Loucy (cell line): ENCODE data around the gene MRPL20.

Experiments used
- H2AFZ ChIP-seq: fragments of 200-600 bp; sonication (generic); 2 replicates; pipeline ENCODE4 v1.6.0; 2016; ENCODE audit warnings: antibody characterized with exemption, mild to moderate bottlenecking, low read length, moderate library complexity
- H3F3A ChIP-seq: fragments of 200-600 bp; 2 replicates; pipeline ENCODE4 v1.6.0; 2016; ENCODE audit warnings: antibody characterized with exemption, low read depth, mild to moderate bottlenecking
- H3K27me3 ChIP-seq: fragments of 200-600 bp; sonication (generic); 2 replicates; pipeline ENCODE4 v1.6.1; 2014; ENCODE audit warnings: low read length, mild to moderate bottlenecking; ENCODE audit not compliant: insufficient read depth, poor library complexity, severe bottlenecking
- H3K36me3 ChIP-seq: fragments of 200-600 bp; sonication (generic); 2 replicates; pipeline ENCODE4 v1.6.1; 2016; ENCODE audit warnings: low read length; ENCODE audit not compliant: insufficient read depth
- H3K4me1 ChIP-seq: fragments of 200-600 bp; sonication (generic); 2 replicates; pipeline ENCODE4 v1.5.1; 2014; ENCODE audit warnings: low read length, mild to moderate bottlenecking; ENCODE audit not compliant: insufficient read depth, poor library complexity, severe bottlenecking
- H3K4me2 ChIP-seq: fragments of 200-600 bp; sonication (generic); 2 replicates; pipeline ENCODE4 v1.6.0; 2014; ENCODE audit warnings: antibody characterized with exemption, low read length, low read depth, mild to moderate bottlenecking; ENCODE audit not compliant: poor library complexity, severe bottlenecking
- H3K4me3 ChIP-seq: fragments of 200-600 bp; sonication (generic); 2 replicates; pipeline ENCODE4 v1.5.1; 2014; ENCODE audit warnings: low read length, mild to moderate bottlenecking, mixed read lengths; ENCODE audit not compliant: poor library complexity, severe bottlenecking
- H3K79me2 ChIP-seq: fragments of 200-600 bp; sonication (generic); 2 replicates; pipeline ENCODE4 v1.6.1; 2014; ENCODE audit warnings: low read length; ENCODE audit not compliant: insufficient read depth
- H3K9ac ChIP-seq: fragments of 200-600 bp; sonication (generic); 2 replicates; pipeline ENCODE4 v1.6.0; 2014; ENCODE audit warnings: mild to moderate bottlenecking, low read depth, low read length, moderate library complexity; ENCODE audit not compliant: poor library complexity, severe bottlenecking
- H3K9me2 ChIP-seq: fragments of 200-600 bp; sonication (generic); replicated peaks from 2 replicates; pipeline ENCODE4 v1.6.1; 2016; ENCODE audit warnings: low read depth, low read length, mixed read lengths
- H3K9me3 ChIP-seq: fragments of 200-600 bp; sonication (generic); 2 replicates; pipeline ENCODE4 v1.6.1; 2014; ENCODE audit warnings: mild to moderate bottlenecking, antibody characterized with exemption, low read length, low read depth; ENCODE audit not compliant: insufficient read depth
- H4K20me1 ChIP-seq: fragments of 200-600 bp; sonication (generic); 2 replicates; pipeline ENCODE4 v1.6.0; 2014; ENCODE audit warnings: antibody characterized with exemption, low read length, mild to moderate bottlenecking; ENCODE audit not compliant: insufficient read depth, poor library complexity, severe bottlenecking
- EZH2phosphoT487 ChIP-seq: fragments of 200-600 bp; IDR thresholded peaks from 2 replicates; pipeline ENCODE4 v1.6.1; 2018; ENCODE audit warnings: antibody characterized with exemption, mild to moderate bottlenecking, moderate library complexity, borderline replicate concordance
- TF ChIP-seq, protein P1 (sequence below): fragments of 200-600 bp; sonication (generic); conservative IDR thresholded peaks from 2 replicates; pipeline ENCODE4 v1.5.1; 2014; ENCODE audit warnings: mild to moderate bottlenecking, antibody characterized with exemption, low read length

The MRPL20 gene

GRCh38 chr1:1437904-1438376 is 30.8 kb upstream of the MRPL20 start:
- Histone ChIP-seq H3F3A (no peaks in the 10 kb centered on the region), H3K4me3 (peak overlapping the region; percentile 59), H3K36me3 (no peaks in the 10 kb centered on the region), H3K9ac (peak overlapping the region; percentile 67), H3K27me3 (no peaks in the 10 kb centered on the region), H3K4me1 (peaks cover 25% of the 10 kb centered on the region), H3K79me2 (no peaks in the 10 kb centered on the region), H2AFZ (no peak overlapping the region), H3K9me2 (no peaks in the 10 kb centered on the region), H3K4me2 (peak overlapping the region; percentile 74), H3K9me3 (no peaks in the 10 kb centered on the region), H4K20me1 (no peaks in the 10 kb centered on the region)
- no peak for TF ChIP-seq EZH2phosphoT487
- TF ChIP-seq, protein P1, sequence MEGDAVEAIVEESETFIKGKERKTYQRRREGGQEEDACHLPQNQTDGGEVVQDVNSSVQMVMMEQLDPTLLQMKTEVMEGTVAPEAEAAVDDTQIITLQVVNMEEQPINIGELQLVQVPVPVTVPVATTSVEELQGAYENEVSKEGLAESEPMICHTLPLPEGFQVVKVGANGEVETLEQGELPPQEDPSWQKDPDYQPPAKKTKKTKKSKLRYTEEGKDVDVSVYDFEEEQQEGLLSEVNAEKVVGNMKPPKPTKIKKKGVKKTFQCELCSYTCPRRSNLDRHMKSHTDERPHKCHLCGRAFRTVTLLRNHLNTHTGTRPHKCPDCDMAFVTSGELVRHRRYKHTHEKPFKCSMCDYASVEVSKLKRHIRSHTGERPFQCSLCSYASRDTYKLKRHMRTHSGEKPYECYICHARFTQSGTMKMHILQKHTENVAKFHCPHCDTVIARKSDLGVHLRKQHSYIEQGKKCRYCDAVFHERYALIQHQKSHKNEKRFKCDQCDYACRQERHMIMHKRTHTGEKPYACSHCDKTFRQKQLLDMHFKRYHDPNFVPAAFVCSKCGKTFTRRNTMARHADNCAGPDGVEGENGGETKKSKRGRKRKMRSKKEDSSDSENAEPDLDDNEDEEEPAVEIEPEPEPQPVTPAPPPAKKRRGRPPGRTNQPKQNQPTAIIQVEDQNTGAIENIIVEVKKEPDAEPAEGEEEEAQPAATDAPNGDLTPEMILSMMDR: peak; percentile 27; the same call in 1 of the 2 replicates

- Histone ChIP-seq H4K20me1 (no peaks in the 10 kb centered on the region), H3K4me2 (peak overlapping the region; percentile 74), H3F3A (no peaks in the 10 kb centered on the region), H3K9me3 (no peaks in the 10 kb centered on the region), H3K36me3 (no peaks in the 10 kb centered on the region), H2AFZ (no peak overlapping the region), H3K4me1 (peaks cover 25% of the 10 kb centered on the region), H3K9me2 (no peaks in the 10 kb centered on the region), H3K27me3 (no peaks in the 10 kb centered on the region), H3K9ac (peak overlapping the region; percentile 67), H3K4me3 (peak overlapping the region; percentile 59), H3K79me2 (no peaks in the 10 kb centered on the region)
- TF ChIP-seq, protein P1: no peak
- no peak for TF ChIP-seq EZH2phosphoT487
Observed at GRCh38 chr1:1437033-1437903, 30.2 kb upstream of the MRPL20 start.

DNA sequence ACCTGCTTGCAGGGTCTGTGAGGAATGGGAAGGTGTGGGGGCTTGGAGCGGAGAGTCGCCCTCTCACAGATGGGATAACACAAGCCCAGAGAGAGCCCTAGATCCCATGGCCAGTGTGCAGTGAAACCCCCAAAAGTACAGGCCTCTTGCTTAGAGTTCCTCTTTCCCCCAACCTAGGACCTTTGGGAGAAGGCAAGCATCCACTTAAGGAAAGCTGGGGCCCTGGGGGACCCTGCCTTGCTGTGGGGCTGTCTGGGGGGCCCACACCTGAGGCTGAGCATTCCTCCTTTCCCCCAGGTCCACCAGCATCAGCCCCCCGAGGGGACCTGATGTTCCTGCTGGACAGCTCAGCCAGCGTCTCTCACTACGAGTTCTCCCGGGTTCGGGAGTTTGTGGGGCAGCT is 29.5 kb upstream of the MRPL20 start:
- Histone ChIP-seq H3F3A (no peaks in the 10 kb centered on the region), H3K4me1 (peaks cover 25% of the 10 kb centered on the region), H3K4me2 (no peak overlapping the region), H3K9me3 (no peaks in the 10 kb centered on the region), H3K27me3 (no peaks in the 10 kb centered on the region), H4K20me1 (no peaks in the 10 kb centered on the region), H3K9ac (no peak overlapping the region), H3K36me3 (no peaks in the 10 kb centered on the region), H2AFZ (no peak overlapping the region), H3K79me2 (no peaks in the 10 kb centered on the region), H3K9me2 (no peaks in the 10 kb centered on the region), H3K4me3 (no peak overlapping the region)
- TF ChIP-seq, protein P1: no peak
